OCI-LY1 (cell line): ENCODE measurements around the gene ATF7IP.
"Not testable (repeated sequence)": the region's sequence is repeated elsewhere in the genome, so short reads cannot be mapped to it uniquely, and the experiment has no call there.

Experiments
- H2AFZ ChIP-seq: fragments of 200-600 bp; sonication (generic), shearing (Covaris generic); 2 replicates; pipeline ENCODE4 v1.6.0; 2014; ENCODE audit warnings: antibody characterized with exemption, mild to moderate bottlenecking, low read length
- H3F3A ChIP-seq: fragments of 200-600 bp; sonication (generic), shearing (Covaris generic); 2 replicates; pipeline ENCODE4 v1.6.0; 2014; ENCODE audit warnings: mild to moderate bottlenecking, antibody characterized with exemption, low read length, moderate library complexity; ENCODE audit not compliant: insufficient read depth
- H3K27ac ChIP-seq: fragments of 200-600 bp; sonication (generic); 2 replicates; pipeline ENCODE4 v1.5.1; 2014; ENCODE audit warnings: low read length, mixed run types, mild to moderate bottlenecking, low read depth; ENCODE audit not compliant: poor library complexity, severe bottlenecking
- H3K27me3 ChIP-seq: fragments of 200-600 bp; sonication (generic); 2 replicates; pipeline ENCODE4 v1.6.0; 2014; ENCODE audit warnings: antibody characterized with exemption, mild to moderate bottlenecking, low read length, moderate library complexity; ENCODE audit not compliant: insufficient read depth
- H3K36me3 ChIP-seq: fragments of 200-600 bp; sonication (generic); 2 replicates; pipeline ENCODE4 v1.6.1; 2014; ENCODE audit warnings: mild to moderate bottlenecking, antibody characterized with exemption, low read length, moderate library complexity, mixed read lengths; ENCODE audit not compliant: insufficient read depth
- H3K4me1 ChIP-seq: fragments of 200-600 bp; sonication (generic); 2 replicates; pipeline ENCODE4 v1.5.1; 2014; ENCODE audit warnings: mild to moderate bottlenecking, low read length, moderate library complexity; ENCODE audit not compliant: insufficient read depth, severe bottlenecking
- H3K4me2 ChIP-seq: fragments of 200-600 bp; sonication (generic), shearing (Covaris generic); 2 replicates; pipeline ENCODE4 v1.6.1; 2014; ENCODE audit warnings: low read length
- H3K4me3 ChIP-seq: fragments of 200-600 bp; sonication (generic); 2 replicates; pipeline ENCODE4 v1.5.1; 2014; ENCODE audit warnings: low read length, low read depth, mild to moderate bottlenecking, mixed read lengths; ENCODE audit not compliant: poor library complexity, severe bottlenecking
- H3K79me2 ChIP-seq: fragments of 200-600 bp; shearing (Covaris generic); 2 replicates; pipeline ENCODE4 v1.6.1; 2016; ENCODE audit warnings: mixed run types, low read length, mixed read lengths; ENCODE audit not compliant: insufficient read depth
- H3K9ac ChIP-seq: fragments of 200-600 bp; sonication (generic), shearing (Covaris generic); 2 replicates; pipeline ENCODE4 v1.6.1; 2014; ENCODE audit warnings: mild to moderate bottlenecking, low read length, mixed read lengths
- H3K9me2 ChIP-seq: fragments of 200-600 bp; sonication (generic), shearing (Covaris generic); 2 replicates; pipeline ENCODE4 v1.6.1; 2014; ENCODE audit warnings: low read depth, mild to moderate bottlenecking, low read length, mixed read lengths
- H3K9me3 ChIP-seq: fragments of 200-600 bp; shearing (Covaris generic); 2 replicates; pipeline ENCODE4 v1.6.1; 2014; ENCODE audit warnings: low read length, mixed read lengths
- H4K20me1 ChIP-seq: fragments of 200-600 bp; sonication (generic), shearing (Covaris generic); 2 replicates; pipeline ENCODE4 v1.6.0; 2016; ENCODE audit warnings: mild to moderate bottlenecking, low read length; ENCODE audit not compliant: insufficient read depth
- EZH2 ChIP-seq: fragments of 200-600 bp; sonication (generic), shearing (Covaris generic); IDR thresholded peaks from 2 replicates; pipeline ENCODE4 v1.8.0; 2017; ENCODE audit warnings: borderline replicate concordance, mixed run types, mild to moderate bottlenecking, antibody characterized with exemption, low read length, moderate library complexity, mixed read lengths
- TF ChIP-seq, protein P1 (sequence below): fragments of 200-600 bp; sonication (generic), shearing (Covaris generic); IDR thresholded peaks from 2 replicates; pipeline ENCODE4 v1.5.1; 2017; ENCODE audit warnings: mild to moderate bottlenecking, antibody characterized with exemption, low read length, moderate library complexity, mixed read lengths

The ATF7IP gene

DNA sequence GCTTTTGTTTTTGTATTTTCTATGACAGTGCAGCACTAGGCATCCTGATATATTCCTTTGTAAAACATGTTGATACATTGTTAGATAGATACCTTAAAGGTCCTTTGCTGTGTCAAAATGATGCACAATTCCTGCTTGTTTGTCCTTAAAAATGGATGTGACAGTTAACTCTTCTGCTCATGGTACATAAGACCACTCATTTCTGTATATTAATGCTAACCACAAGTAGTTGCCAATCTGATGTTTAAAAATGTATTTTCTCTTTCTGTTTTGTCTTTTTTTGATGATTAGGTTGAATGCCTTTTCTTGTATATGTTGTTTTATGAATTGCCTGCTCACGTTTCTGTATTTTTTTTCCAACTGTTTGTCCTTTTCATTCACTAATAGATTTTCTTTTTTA is 35.1 kb downstream of the ATF7IP start:
- Histone ChIP-seq H3K27ac (no peak overlapping the region), H3K4me3 (no peak overlapping the region), H3K9me2 (no peaks in the 10 kb centered on the region), H3K4me1 (peaks cover 36% of the 10 kb centered on the region), H4K20me1 (no peaks in the 10 kb centered on the region), H3K9ac (no peak overlapping the region), H3K79me2 (peaks cover 88% of the 10 kb centered on the region), H3K9me3 (peaks cover 5% of the 10 kb centered on the region; the same call in 1 of the 2 replicates), H3K27me3 (no peaks in the 10 kb centered on the region), H3K36me3 (peaks cover 22% of the 10 kb centered on the region), H3K4me2 (no peak overlapping the region), H2AFZ (no peak overlapping the region), H3F3A (no peaks in the 10 kb centered on the region)
- TF ChIP-seq EZH2: no peak
- TF ChIP-seq, protein P1, sequence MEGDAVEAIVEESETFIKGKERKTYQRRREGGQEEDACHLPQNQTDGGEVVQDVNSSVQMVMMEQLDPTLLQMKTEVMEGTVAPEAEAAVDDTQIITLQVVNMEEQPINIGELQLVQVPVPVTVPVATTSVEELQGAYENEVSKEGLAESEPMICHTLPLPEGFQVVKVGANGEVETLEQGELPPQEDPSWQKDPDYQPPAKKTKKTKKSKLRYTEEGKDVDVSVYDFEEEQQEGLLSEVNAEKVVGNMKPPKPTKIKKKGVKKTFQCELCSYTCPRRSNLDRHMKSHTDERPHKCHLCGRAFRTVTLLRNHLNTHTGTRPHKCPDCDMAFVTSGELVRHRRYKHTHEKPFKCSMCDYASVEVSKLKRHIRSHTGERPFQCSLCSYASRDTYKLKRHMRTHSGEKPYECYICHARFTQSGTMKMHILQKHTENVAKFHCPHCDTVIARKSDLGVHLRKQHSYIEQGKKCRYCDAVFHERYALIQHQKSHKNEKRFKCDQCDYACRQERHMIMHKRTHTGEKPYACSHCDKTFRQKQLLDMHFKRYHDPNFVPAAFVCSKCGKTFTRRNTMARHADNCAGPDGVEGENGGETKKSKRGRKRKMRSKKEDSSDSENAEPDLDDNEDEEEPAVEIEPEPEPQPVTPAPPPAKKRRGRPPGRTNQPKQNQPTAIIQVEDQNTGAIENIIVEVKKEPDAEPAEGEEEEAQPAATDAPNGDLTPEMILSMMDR: no peak

DNA sequence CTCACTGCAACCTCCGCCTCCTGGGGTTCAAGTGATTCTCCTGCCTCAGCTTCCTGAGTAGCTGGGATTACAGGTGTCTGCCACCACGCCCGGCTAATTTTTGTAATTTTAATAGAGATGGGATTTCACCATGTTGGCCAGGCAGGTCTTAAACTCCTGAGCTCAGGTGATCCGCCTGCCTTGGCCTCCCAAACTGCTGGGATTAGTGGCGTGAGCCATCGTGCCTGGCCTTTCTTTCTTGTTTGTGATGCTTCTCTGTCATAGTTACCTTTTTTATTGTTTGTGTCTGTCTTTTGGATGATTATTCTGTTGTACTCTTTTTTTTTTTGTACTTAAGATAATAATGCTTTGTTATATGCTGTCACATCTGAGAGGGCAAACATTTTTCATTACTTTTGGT is 35.8 kb downstream of the ATF7IP start:
- H2AFZ ChIP-seq, H3K9ac ChIP-seq, H3K4me2 ChIP-seq, H3F3A ChIP-seq, H3K4me3 ChIP-seq, H3K9me3 ChIP-seq, H3K27ac ChIP-seq, H3K27me3 ChIP-seq, H4K20me1 ChIP-seq, H3K9me2 ChIP-seq: not testable (repeated sequence)
- Histone ChIP-seq H3K4me1 (peaks cover 30% of the 10 kb centered on the region), H3K36me3 (peaks cover 27% of the 10 kb centered on the region), H3K79me2 (peaks cover 92% of the 10 kb centered on the region)

DNA sequence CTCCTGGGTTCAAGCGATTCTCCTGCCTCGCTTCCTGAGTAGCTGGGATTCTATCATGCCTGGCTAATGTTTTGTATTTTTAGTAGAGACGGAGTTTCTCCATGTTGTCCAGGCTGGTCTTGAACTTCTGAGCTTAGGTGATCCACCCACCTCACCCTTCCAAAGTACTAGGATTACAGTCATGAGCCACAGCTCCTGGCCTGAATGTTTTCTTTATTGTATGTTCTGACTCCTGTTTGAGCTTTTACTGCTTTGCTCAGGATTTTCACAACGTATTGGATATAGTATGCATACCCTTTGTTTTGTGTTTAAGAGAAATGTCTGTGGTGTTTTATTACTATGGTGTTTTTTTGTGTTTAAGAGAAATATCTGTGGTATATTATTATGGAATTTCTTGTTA is 37.2 kb downstream of the ATF7IP start:
- no peak for TF ChIP-seq EZH2
- Histone ChIP-seq H3K9me2 (no peaks in the 10 kb centered on the region), H3K4me2 (peak overlapping the region; percentile 56; the same call in 1 of the 2 replicates), H3K4me1 (peaks cover 30% of the 10 kb centered on the region), H3K9me3 (peaks cover 5% of the 10 kb centered on the region; the same call in 1 of the 2 replicates), H3K27ac (peak overlapping the region; percentile 71), H3K9ac (peak overlapping the region; percentile 39; the same call in 1 of the 2 replicates), H3K4me3 (no peak overlapping the region), H4K20me1 (no peaks in the 10 kb centered on the region), H3K36me3 (peaks cover 31% of the 10 kb centered on the region), H3K27me3 (no peaks in the 10 kb centered on the region), H3K79me2 (peaks cover 99% of the 10 kb centered on the region), H2AFZ (no peak overlapping the region), H3F3A (no peaks in the 10 kb centered on the region)

DNA sequence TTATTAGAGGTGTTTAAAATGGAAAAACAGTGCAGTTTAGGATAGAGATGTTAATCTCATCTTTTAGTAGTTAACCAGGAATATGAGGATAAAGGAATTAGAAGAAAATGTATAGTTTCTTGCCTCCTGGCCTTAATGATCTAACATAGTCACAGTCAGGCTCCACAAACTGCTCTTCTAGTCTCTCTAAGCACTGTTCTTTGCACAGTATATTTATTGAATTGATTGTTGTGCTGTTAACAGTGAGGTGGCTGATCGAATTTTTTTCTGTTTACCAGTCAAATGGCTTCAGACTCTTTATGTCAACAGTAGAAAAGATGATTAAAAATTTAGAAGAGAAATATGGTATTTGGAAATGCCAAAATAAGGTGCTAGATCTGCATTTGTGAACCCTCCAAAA is 37.8 kb downstream of the ATF7IP start:
- H3F3A ChIP-seq: no peaks in the 10 kb centered on the region
- peak overlapping the region; percentile 39 for H3K9ac ChIP-seq
- H3K79me2 ChIP-seq: peaks cover 100% of the 10 kb centered on the region
- no peaks in the 10 kb centered on the region for H3K27me3 ChIP-seq
- no peak overlapping the region for H2AFZ ChIP-seq
- peak overlapping the region; percentile 56 for H3K4me2 ChIP-seq
- H3K27ac ChIP-seq: peak overlapping the region; percentile 71
- H3K36me3 ChIP-seq: peaks cover 37% of the 10 kb centered on the region
- no peaks in the 10 kb centered on the region for H4K20me1 ChIP-seq
- no peak for TF ChIP-seq EZH2
- TF ChIP-seq, protein P1: no peak
- H3K9me2 ChIP-seq: no peaks in the 10 kb centered on the region
- peaks cover 5% of the 10 kb centered on the region; the same call in 1 of the 2 replicates for H3K9me3 ChIP-seq
- H3K4me1 ChIP-seq: peaks cover 30% of the 10 kb centered on the region
- H3K4me3 ChIP-seq: peak overlapping the region; percentile 17
